Right lobe of liver (tissue), 4 donors: Measurements from ENCODE around the gene SPRY2.
"Not testable (repeated sequence)": the region's sequence is repeated elsewhere in the genome, so short reads cannot be mapped to it uniquely, and the experiment has no call there.

Source experiments
- POLR2A ChIP-seq: fragments of 450-650 bp; IDR thresholded peaks from one replicate; pipeline ENCODE4 v1.6.1; 2017; ENCODE audit warnings: antibody characterized with exemption, mild to moderate bottlenecking
- TF ChIP-seq, protein P1 (sequence below), 4 donors: fragments of 200-600 bp in 3 of 4; fragments of 450-650 bp in 1 of 4; IDR thresholded peaks; one replicate each; pipeline versions ENCODE4 v1.5.1 to v1.8.0; 2016 to 2022; ENCODE audit warnings: antibody characterized with exemption in 4 of 4, mild to moderate bottlenecking in 2 of 4
- donor health status: DM: no; HTN: no; CAD: no.
- donor health status: DM: no; HTN: no; CAD: no.
- donor health status: DM: no; HTN: yes; CAD: no.

- TF ChIP-seq, protein P1, sequence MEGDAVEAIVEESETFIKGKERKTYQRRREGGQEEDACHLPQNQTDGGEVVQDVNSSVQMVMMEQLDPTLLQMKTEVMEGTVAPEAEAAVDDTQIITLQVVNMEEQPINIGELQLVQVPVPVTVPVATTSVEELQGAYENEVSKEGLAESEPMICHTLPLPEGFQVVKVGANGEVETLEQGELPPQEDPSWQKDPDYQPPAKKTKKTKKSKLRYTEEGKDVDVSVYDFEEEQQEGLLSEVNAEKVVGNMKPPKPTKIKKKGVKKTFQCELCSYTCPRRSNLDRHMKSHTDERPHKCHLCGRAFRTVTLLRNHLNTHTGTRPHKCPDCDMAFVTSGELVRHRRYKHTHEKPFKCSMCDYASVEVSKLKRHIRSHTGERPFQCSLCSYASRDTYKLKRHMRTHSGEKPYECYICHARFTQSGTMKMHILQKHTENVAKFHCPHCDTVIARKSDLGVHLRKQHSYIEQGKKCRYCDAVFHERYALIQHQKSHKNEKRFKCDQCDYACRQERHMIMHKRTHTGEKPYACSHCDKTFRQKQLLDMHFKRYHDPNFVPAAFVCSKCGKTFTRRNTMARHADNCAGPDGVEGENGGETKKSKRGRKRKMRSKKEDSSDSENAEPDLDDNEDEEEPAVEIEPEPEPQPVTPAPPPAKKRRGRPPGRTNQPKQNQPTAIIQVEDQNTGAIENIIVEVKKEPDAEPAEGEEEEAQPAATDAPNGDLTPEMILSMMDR (IDR thresholded peaks at IDR 0.05), result not testable (repeated sequence)
- TF ChIP-seq POLR2A, result not testable (repeated sequence)
These were observed 3.1 kb upstream of the SPRY2 start for GRCh38 chr13:80344032-80344431.
